Ishikawa (cell line): Measurements from ENCODE around the gene GALNT9.

Source experiments
- CEBPB ChIP-seq: IDR thresholded peaks from 2 replicates; pipeline ENCODE4 v1.6.1; 2012
- CREB1 ChIP-seq: IDR thresholded peaks from 2 replicates; pipeline ENCODE4 v1.6.1; 2012; ENCODE audit warnings: low read depth
- EGR1 ChIP-seq: IDR thresholded peaks from 2 replicates; pipeline ENCODE4 v1.6.1; 2012
- EP300 ChIP-seq: IDR thresholded peaks from 2 replicates; pipeline ENCODE4 v1.6.1; 2012; ENCODE audit warnings: borderline replicate concordance
- FOXM1 ChIP-seq: IDR thresholded peaks from 2 replicates; pipeline ENCODE4 v1.6.1; 2012; ENCODE audit warnings: low read depth, borderline replicate concordance
- MAX ChIP-seq: IDR thresholded peaks from 2 replicates; pipeline ENCODE4 v1.6.1; 2012
- NFIC ChIP-seq: IDR thresholded peaks from 2 replicates; pipeline ENCODE4 v1.6.1; 2012
- RAD21 ChIP-seq: IDR thresholded peaks from 2 replicates; pipeline ENCODE4 v1.6.1; 2012; ENCODE audit warnings: low read depth
- TAF1 ChIP-seq: IDR thresholded peaks from 2 replicates; pipeline ENCODE4 v1.6.1; 2012; ENCODE audit warnings: low read depth, mild to moderate bottlenecking
- TCF12 ChIP-seq: IDR thresholded peaks from 2 replicates; pipeline ENCODE4 v1.6.1; 2012; ENCODE audit warnings: low read depth
- TEAD4 ChIP-seq: IDR thresholded peaks from 2 replicates; pipeline ENCODE4 v1.6.1; 2012
- USF1 ChIP-seq: IDR thresholded peaks from 2 replicates; pipeline ENCODE4 v1.6.1; 2012
- YY1 ChIP-seq: IDR thresholded peaks from 2 replicates; pipeline ENCODE4 v1.6.1; 2012; ENCODE audit warnings: low read depth
- ZBTB7A ChIP-seq: IDR thresholded peaks from 2 replicates; pipeline ENCODE4 v1.6.1; 2012; ENCODE audit warnings: low read depth
- TF ChIP-seq, protein P1 (sequence below): IDR thresholded peaks from 2 replicates; pipeline ENCODE4 v1.6.1; 2012; ENCODE audit warnings: low read depth, mild to moderate bottlenecking

GALNT9 gene

DNA sequence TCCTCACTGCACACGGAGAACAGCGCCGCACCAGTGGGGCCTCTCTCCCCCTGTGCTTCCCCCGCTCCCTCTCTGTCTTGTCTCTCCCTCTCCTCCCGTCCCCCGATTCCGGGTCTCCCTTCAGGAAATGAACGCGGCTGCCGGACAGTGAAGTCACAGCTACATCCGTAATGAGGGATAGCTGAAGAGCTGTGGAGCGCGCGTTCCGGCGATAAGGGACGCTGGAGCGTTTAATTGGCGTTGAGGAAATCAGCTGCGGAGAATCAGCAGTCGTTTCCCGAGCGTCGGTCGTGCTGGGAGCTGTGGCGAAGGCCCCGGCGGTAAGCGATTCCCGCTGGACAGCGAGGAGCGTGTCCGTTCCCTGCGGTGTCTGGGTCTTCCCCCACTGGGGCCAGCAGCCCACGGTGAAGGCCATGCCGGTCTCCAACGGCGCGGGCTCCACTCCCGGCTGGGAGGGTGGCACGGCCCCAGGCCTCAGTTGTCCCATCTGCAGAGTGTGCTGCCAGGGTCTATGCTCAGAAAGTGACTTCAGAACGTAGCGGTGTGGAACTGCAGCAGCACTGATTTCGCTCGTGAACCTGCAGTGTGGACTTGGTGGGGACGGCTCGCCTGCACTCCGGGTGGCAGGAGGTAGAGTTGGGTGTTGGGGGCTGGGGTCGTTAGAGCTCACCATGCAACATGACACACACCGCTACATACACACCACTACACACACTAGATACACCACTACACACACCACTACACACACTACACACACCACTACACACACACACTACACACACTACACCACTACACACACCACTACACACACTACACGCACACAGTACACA is 174.2 kb downstream of the GALNT9 start:
- no peak for TF ChIP-seq TCF12
- TF ChIP-seq EP300: no peak
- TF ChIP-seq, protein P1, sequence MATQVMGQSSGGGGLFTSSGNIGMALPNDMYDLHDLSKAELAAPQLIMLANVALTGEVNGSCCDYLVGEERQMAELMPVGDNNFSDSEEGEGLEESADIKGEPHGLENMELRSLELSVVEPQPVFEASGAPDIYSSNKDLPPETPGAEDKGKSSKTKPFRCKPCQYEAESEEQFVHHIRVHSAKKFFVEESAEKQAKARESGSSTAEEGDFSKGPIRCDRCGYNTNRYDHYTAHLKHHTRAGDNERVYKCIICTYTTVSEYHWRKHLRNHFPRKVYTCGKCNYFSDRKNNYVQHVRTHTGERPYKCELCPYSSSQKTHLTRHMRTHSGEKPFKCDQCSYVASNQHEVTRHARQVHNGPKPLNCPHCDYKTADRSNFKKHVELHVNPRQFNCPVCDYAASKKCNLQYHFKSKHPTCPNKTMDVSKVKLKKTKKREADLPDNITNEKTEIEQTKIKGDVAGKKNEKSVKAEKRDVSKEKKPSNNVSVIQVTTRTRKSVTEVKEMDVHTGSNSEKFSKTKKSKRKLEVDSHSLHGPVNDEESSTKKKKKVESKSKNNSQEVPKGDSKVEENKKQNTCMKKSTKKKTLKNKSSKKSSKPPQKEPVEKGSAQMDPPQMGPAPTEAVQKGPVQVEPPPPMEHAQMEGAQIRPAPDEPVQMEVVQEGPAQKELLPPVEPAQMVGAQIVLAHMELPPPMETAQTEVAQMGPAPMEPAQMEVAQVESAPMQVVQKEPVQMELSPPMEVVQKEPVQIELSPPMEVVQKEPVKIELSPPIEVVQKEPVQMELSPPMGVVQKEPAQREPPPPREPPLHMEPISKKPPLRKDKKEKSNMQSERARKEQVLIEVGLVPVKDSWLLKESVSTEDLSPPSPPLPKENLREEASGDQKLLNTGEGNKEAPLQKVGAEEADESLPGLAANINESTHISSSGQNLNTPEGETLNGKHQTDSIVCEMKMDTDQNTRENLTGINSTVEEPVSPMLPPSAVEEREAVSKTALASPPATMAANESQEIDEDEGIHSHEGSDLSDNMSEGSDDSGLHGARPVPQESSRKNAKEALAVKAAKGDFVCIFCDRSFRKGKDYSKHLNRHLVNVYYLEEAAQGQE: no peak
- TF ChIP-seq RAD21: no peak

DNA sequence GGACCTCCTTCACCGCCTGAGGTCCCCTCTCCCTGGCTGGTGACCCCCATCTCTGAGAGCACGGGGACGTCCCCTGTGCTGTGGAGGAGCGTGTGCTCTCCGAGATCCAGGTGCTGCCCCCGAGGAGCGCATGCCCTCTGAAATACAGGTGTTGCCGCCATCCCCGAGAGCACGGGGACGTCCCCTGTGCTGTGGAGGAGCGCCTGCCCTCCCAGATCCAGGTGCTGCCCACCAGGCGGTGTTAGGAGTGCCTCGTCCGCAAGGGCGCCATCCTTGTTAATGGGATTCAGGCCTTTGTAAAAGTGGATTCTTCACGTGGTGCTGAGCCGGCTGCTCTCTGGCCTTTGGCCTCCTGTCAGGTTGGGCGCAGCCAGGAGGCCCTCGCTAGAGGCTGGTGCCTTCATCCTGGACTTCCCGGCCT is 175.0 kb downstream of the GALNT9 start:
- TF ChIP-seq EP300 (no peak), EGR1 (no peak), TAF1 (no peak), TEAD4 (no peak), RAD21 (no peak), YY1 (no peak), NFIC (no peak), FOXM1 (no peak), ZBTB7A (no peak), USF1 (no peak), MAX (no peak), TCF12 (no peak), CEBPB (no peak)
- TF ChIP-seq, protein P1: no peak

DNA sequence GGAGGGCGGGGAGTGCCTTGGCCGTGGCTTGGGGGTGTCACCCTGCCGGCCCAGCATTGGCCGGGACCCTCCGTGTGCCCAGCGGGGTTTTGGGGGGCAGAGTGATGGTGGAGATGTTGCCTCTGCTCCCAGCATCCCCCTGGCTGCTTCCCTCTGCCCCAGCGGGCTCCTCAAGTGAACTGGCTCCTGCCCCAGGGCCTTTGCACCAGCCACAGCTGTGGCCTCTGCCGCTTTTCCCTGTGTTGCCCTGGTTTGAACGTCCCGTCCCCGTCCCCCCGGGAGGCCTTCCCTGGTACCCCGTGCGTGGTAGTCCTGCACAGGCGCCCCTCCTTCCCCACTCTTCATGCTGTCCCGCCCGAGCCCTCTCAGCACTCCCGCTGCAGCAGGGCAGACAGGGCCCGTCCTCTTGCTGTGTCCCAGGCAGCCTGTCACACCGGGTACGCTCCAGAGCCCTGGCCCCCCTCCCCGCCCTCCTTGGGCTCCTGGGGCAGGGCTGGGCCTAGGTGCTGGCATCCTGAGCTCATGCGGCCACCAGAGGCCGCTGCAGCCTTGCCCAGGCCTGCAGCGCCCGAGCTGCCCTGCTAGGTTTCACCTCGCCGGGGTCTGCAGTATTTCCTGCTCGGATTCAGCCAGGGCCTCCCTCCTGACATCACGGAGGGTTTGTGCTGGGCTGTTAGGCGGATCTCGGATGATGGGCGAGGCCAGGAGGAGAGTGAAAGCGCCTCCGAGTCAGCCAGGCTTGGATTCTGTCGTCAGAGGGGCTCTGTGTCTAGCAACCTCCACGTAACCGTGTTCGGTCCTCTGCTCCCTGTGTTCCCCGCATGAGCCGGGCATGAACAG is 175.7 kb downstream of the GALNT9 start:
- TF ChIP-seq FOXM1 (no peak), CREB1 (no peak), RAD21 (peak; percentile 81; the same call in 1 of the 2 replicates)

DNA sequence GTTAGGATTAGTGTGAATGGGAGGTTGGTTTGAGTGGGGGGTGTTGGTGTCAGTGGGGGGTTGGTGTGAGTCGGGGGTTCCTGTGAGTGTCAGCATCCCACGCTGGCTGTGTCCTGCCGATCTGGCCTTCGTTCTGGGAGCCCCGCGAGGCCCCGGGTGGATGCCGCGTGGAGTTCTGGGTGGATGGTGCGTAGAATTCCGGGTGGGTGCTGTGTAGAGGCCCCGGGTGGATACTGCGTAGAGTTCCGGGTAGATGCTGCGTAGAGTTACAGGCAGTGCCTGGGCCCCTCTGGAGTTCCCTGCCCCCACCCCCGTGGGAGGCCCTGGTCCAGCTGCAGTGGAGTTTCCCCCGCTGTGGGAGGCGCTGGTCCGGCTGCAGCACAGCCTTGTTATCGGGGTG is 176.4 kb downstream of the GALNT9 start:
- TF ChIP-seq FOXM1 (no peak), NFIC (no peak), USF1 (no peak), CEBPB (no peak), CREB1 (no peak), TAF1 (no peak), TEAD4 (no peak), EGR1 (no peak), EP300 (no peak), TCF12 (no peak), YY1 (no peak), ZBTB7A (no peak), RAD21 (no peak), MAX (no peak)
- TF ChIP-seq, protein P1: no peak
